Fibroblast of lung (primary cell): Measurements from ENCODE around the gene PANX2. TPM values are rescaled to one million over a fixed set of nuclear protein-coding genes. Genes with fewer than 3 reads are reported as not detected.

Experiments
- DNase-seq, 2 donors: peaks; one replicate each; pipeline versions ENCODE4 v3.0.0 to v3.0.0-alpha.2; 2010; ENCODE audit warnings: low read depth in 2 of 2
- H2AFZ ChIP-seq: 2 replicates; pipeline ENCODE4 v1.5.1; 2012; ENCODE audit warnings: low read length, control low read depth, inconsistent platforms
- H3K27ac ChIP-seq: 2 replicates; pipeline ENCODE4 v1.5.1; 2011; ENCODE audit warnings: low read length, control low read depth; ENCODE audit not compliant: insufficient read depth
- H3K27me3 ChIP-seq: 2 replicates; pipeline ENCODE4 v1.5.1; 2011; ENCODE audit warnings: mild to moderate bottlenecking, low read length; ENCODE audit not compliant: control insufficient read depth, insufficient read depth
- H3K36me3 ChIP-seq: 2 replicates; pipeline ENCODE4 v1.5.1; 2011; ENCODE audit warnings: low read length; ENCODE audit not compliant: control insufficient read depth, insufficient read depth
- H3K4me1 ChIP-seq: 2 replicates; pipeline ENCODE4 v1.5.1; 2011; ENCODE audit warnings: low read length; ENCODE audit not compliant: control insufficient read depth, insufficient read depth; ENCODE audit errors: extremely low read depth
- H3K4me2 ChIP-seq: 2 replicates; pipeline ENCODE4 v1.5.1; 2011; ENCODE audit warnings: low read length, control low read depth; ENCODE audit not compliant: insufficient read depth; ENCODE audit errors: extremely low read depth
- H3K4me3 ChIP-seq, 4 experiments: fragments of 200-600 bp in 1 of 4; sonication (generic) in 1 of 4; replicated peaks in 1 of 4; 2 replicates each; pipeline ENCODE4 v1.5.1; 2011 to 2016; ENCODE audit warnings: low read length in 4 of 4, low read depth in 3 of 4, mild to moderate bottlenecking in 3 of 4, control low read depth in 2 of 4, inconsistent platforms in 1 of 4, mixed read lengths in 1 of 4; ENCODE audit not compliant: insufficient read depth in 1 of 4; ENCODE audit errors: control extremely low read depth in 1 of 4
- H3K79me2 ChIP-seq: 2 replicates; pipeline ENCODE4 v1.5.1; 2012; ENCODE audit warnings: mild to moderate bottlenecking, low read length, inconsistent platforms; ENCODE audit not compliant: control insufficient read depth, insufficient read depth
- H3K9ac ChIP-seq: 2 replicates; pipeline ENCODE4 v1.5.1; 2011; ENCODE audit warnings: mild to moderate bottlenecking, low read length, control low read depth; ENCODE audit not compliant: insufficient read depth
- H3K9me3 ChIP-seq: 2 replicates; pipeline ENCODE4 v1.5.1; 2012; ENCODE audit warnings: low read depth, low read length; ENCODE audit not compliant: control insufficient read depth, insufficient read depth
- H4K20me1 ChIP-seq: 2 replicates; pipeline ENCODE4 v1.5.1; 2011; ENCODE audit warnings: low read length; ENCODE audit not compliant: control insufficient read depth, insufficient read depth; ENCODE audit errors: extremely low read depth
- CTCF ChIP-seq, 2 donors: IDR thresholded peaks in 1 of 2; conservative IDR thresholded peaks in 1 of 2; 1 replicate in 1 of 2; 2 replicates in 1 of 2; pipeline ENCODE4 v1.5.1; 2011 to 2012; ENCODE audit warnings: low read length in 2 of 2, control low read depth in 1 of 2, inconsistent platforms in 1 of 2, low read depth in 1 of 2, mild to moderate bottlenecking in 1 of 2
- EZH2 ChIP-seq: IDR thresholded peaks from 2 replicates; pipeline ENCODE4 v1.5.1; 2012; ENCODE audit warnings: low read length, control low read depth, mild to moderate bottlenecking; ENCODE audit errors: missing control alignments
- polyA plus RNA-seq, 2 donors: library from polyadenylated mRNA; depleted of rRNA in 1 of 2; stranded (reverse) in 1 of 2; unstranded in 1 of 2; fragments of >200 nt; gene quantifications; 2 replicates each; pipeline ENCODE4 v1.2.1, GENCODE V29; 2011 to 2012; ENCODE audit warnings: missing spikeins in 1 of 2
- total RNA-seq: library from RNA; depleted of rRNA; stranded (reverse); fragments of >200 nt; gene quantifications from 2 replicates; pipeline ENCODE4 v1.2.1, GENCODE V29; 2014

Gene PANX2
- total and polyA plus RNA-seq, 2 donors (not counting 1 experiment from before 2014, with no cell fraction given) = 0.17 to 0.45 TPM

GRCh38 chr22:50190182-50190940, 19.8 kb downstream of the PANX2 start:
- Histone ChIP-seq H3K27ac (peak overlapping the region; percentile 51), H3K36me3 (peaks cover 16% of the 10 kb centered on the region), H3K9me3 (no peaks in the 10 kb centered on the region), H3K4me2 (peak overlapping the region; percentile 20), H3K9ac (peak overlapping the region; percentile 42), H3K27me3 (no peaks in the 10 kb centered on the region), H3K4me1 (peaks cover 13% of the 10 kb centered on the region), H2AFZ (no peak overlapping the region), H4K20me1 (no peaks in the 10 kb centered on the region), H3K4me3 (peak overlapping the region; percentile 2 to 55 (median 27)), H3K79me2 (peaks cover 46% of the 10 kb centered on the region)
- DNase-seq = peak; percentile 55 to 61
- TF ChIP-seq EZH2 (no peak), CTCF (conservative IDR thresholded peaks at IDR 0.05 in 1 of 2, IDR thresholded peaks at IDR 0.05 in 1 of 2; ENCODE audit: low read depth in 1 of 2, low read length in 2 of 2) (peak; percentile 35 to 42)

DNA sequence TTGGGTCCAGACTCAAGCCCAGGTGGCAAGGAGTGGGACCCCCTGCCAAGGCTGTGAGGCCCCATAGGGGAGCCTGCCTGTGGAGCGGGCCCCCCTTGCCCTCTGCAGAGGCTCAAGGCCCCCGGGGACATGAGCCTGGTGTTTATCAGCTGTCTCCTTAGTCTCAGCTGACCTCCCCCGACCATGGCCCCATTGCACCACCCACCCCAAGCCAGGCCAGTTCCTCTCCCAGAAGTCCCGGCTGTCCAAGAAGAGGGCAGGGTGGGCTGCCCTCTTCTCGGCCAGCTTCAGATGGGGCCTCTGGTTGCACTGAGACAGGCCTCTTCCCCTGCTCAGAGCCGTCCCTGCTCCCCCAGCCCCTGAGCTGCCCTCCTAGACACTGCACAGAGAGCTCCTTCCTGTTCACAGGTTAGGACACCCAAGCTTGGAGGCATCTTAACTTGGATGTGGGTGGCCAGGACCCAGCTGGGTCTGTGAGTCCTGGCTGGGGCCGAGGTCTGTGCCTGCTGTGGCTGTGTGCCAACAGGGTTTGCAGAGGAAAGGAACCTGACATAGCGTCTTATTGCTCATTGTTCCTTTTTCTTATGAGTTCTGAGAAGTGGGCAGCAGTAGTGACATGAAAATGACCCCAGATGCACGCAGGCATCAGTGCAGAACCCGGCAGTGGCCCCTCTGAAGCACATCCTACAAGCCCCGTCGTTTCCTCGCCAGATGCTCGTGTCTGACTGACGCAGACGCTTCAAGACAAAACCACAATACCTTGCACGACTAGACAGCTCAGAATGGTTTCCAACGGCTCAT, 20.6 kb downstream of the PANX2 start:
- no peak overlapping the region for H2AFZ ChIP-seq
- H4K20me1 ChIP-seq = no peaks in the 10 kb centered on the region
- peaks cover 20% of the 10 kb centered on the region for H3K36me3 ChIP-seq
- peak overlapping the region; percentile 42 for H3K9ac ChIP-seq
- no peak for TF ChIP-seq CTCF (conservative IDR thresholded peaks at IDR 0.05 in 1 of 2, IDR thresholded peaks at IDR 0.05 in 1 of 2; ENCODE audit: low read depth in 1 of 2, low read length in 2 of 2)
- no peak for TF ChIP-seq EZH2
- DNase-seq = no peak
- no peaks in the 10 kb centered on the region for H3K27me3 ChIP-seq
- peak overlapping the region; percentile 59 for H3K4me2 ChIP-seq
- H3K4me3 ChIP-seq = peak overlapping the region in 3 of 4 experiments; percentile 2 to 55 (median 17)
- peaks cover 12% of the 10 kb centered on the region for H3K4me1 ChIP-seq
- no peaks in the 10 kb centered on the region for H3K9me3 ChIP-seq
- peaks cover 46% of the 10 kb centered on the region for H3K79me2 ChIP-seq
- peak overlapping the region; percentile 51 for H3K27ac ChIP-seq
